A673 (cell line): Measurements from ENCODE around the gene CDH9.

Experiments
- CTCF ChIP-seq: fragments of 300-800, 200-600 bp; sonication (generic); conservative IDR thresholded peaks from 2 replicates; pipeline ENCODE4 v1.5.1; 2017; ENCODE audit warnings: low read depth, mild to moderate bottlenecking, antibody characterized with exemption, low read length, moderate library complexity, mixed read lengths
- EZH2 ChIP-seq: fragments of 200-600 bp; sonication (generic); IDR thresholded peaks from 2 replicates; pipeline ENCODE4 v1.6.1; 2017; ENCODE audit warnings: borderline replicate concordance, low read depth, mild to moderate bottlenecking, mixed read lengths, antibody characterized with exemption, low read length; ENCODE audit not compliant: poor library complexity, severe bottlenecking

- TF ChIP-seq CTCF (no peak), EZH2 (no peak)
Observed at GRCh38 chr5:27011274-27011673, 27.1 kb downstream of the CDH9 start.
